ENCODE results near the gene PI16. TPM values are rescaled to one million over a fixed set of nuclear protein-coding genes. Genes with fewer than 3 reads are reported as not detected.

PI16 gene
- total and polyA plus RNA-seq, 2 of the 13 experiments (the other 11 are each of a cell fraction or from before 2014, with no cell fraction given) = not detected

GRCh38 chr6:36977470-36977941 lies 23.0 kb downstream of the PI16 start (continued):
- TF ChIP-seq ZNF687 (CRISPR knock-in tag; IDR thresholded peaks at IDR 0.05) = 0 out of 2 replicates have a peak, but pooled peaks have one; percentile 11

GRCh38 chr6:36978421-36979346 lies 24.1 kb downstream of the PI16 start:
- DNase-seq (ENCODE audit: low spot score) = no peak
- intact Hi-C loops (cut with micrococcal nuclease; ENCODE audit: unreplicated experiment) = no loop called here
- Histone ChIP-seq H3K79me2 (ENCODE audit: insufficient read depth, low read length) (peaks cover 33% of the 10 kb centered on the region), H3K27ac (ENCODE audit: extremely low read length, insufficient read depth, low read length) (no peak overlapping the region), H3K27me3 (ENCODE audit: control insufficient read depth in 1 of 2, insufficient read depth in 2 of 2, low read length in 2 of 2) (no peaks in the 10 kb centered on the region), H4K20me1 (ENCODE audit: insufficient read depth, low read length) (no peaks in the 10 kb centered on the region; the same call in none of the 2 replicates), H3K9ac (ENCODE audit: insufficient read depth, low read depth, low read length) (no peak overlapping the region), H3K4me1 (ENCODE audit: insufficient read depth, low read length) (peaks cover 7% of the 10 kb centered on the region), H3K4me3 (replicated peaks in 1 of 3; ENCODE audit: insufficient read depth in 1 of 3, low read depth in 2 of 3, low read length in 3 of 3) (no peak overlapping the region), H2AFZ (ENCODE audit: low read length) (no peak overlapping the region), H3K9me3 (ENCODE audit: low read length) (no peaks in the 10 kb centered on the region), H3K4me2 (ENCODE audit: low read depth, low read length) (no peak overlapping the region), H3K36me3 (replicated peaks in 1 of 2; ENCODE audit: control insufficient read depth in 1 of 2, insufficient read depth in 2 of 2, low read length in 2 of 2) (peaks cover 45 to 69% of the 10 kb centered on the region in 2 experiments)
- no peak for FAIRE-seq
- no peak for ATAC-seq
- 97% methylated on average over 11 of the region's 11 CpGs for WGBS (ENCODE audit: low lambda C conversion rate)
- ChIA-PET CTCF (ENCODE audit: low intra/inter-chr PET ratio, low total read pairs) (interaction anchor here (2.7 kb wide), 1 partner anchor 39 kb away, joined by 15 read pairs; no protein-coding TSS in a partner anchor), POLR2A (interaction anchor here (1.6 kb wide), 1 partner anchor 8 kb away, joined by 6 read pairs; the partner anchor contains the start of gene MTCH1)
- in situ Hi-C loops (cut with HindIII; ENCODE audit: extremely low pct_ligation_motif_present, low pct_unique_long_range_greater_than_20kb) = no loop called here
- no TSS peak for BruUV-seq (replicated peaks)
- TF ChIP-seq ZNF24 (IDR thresholded peaks at IDR 0.05) (no peak), TEF (CRISPR knock-in tag; IDR thresholded peaks at IDR 0.05) (no peak), EED (CRISPR knock-in tag; IDR thresholded peaks at IDR 0.05) (no peak), ZBTB38 (CRISPR knock-in tag; IDR thresholded peaks at IDR 0.05) (no peak), ZNF878 (CRISPR knock-in tag; IDR thresholded peaks at IDR 0.05) (no peak), ZMYM4 (CRISPR knock-in tag; IDR thresholded peaks at IDR 0.05) (no peak), ZNF558 (CRISPR knock-in tag; IDR thresholded peaks at IDR 0.05; ENCODE audit: borderline replicate concordance) (no peak), BCLAF1 (IDR thresholded peaks at IDR 0.05) (no peak), ZNF251 (CRISPR knock-in tag; IDR thresholded peaks at IDR 0.05) (no peak)

All from HepG2 (cell line).